Motor neuron (in vitro differentiated cells): ENCODE data around the gene DEFB108B. TPM values are rescaled to one million over a fixed set of nuclear protein-coding genes. Genes with fewer than 3 reads are reported as not detected.

ENCODE experiments used
- total RNA-seq, 8 experiments: library from RNA; unstranded; fragments of 300-600 nt; gene quantifications; 2 replicates each; pipeline versions ENCODE4 v1.2.3 to v1.2.4, GENCODE V29; 2022

The DEFB108B gene
- total RNA-seq, 8 experiments from 2014 or later = not detected

Other genes starting within 250 kb of the DEFB108B start
- gene DEFB131B, start 45.3 kb downstream of the DEFB108B start, total RNA-seq = not detected
- 10 to 100 TPM in 1 of 8 experiments, 1 to 10 TPM in 7; 4.6 to 11.5 (median 7.1) TPM for gene XNDC1N, start 95.4 kb downstream of the DEFB108B start, total RNA-seq
- gene RNF121, start 95.8 kb downstream of the DEFB108B start, total RNA-seq = 10 to 100 TPM; 20.6 to 36.4 (median 31.9) TPM
- 1 to 10 TPM; 3.2 to 7.5 (median 4.7) TPM for gene IL18BP, start 165.7 kb downstream of the DEFB108B start, total RNA-seq
- gene NUMA1, start 247.3 kb downstream of the DEFB108B start, total RNA-seq = 100 to 1,000 TPM in 3 of 8 experiments, 10 to 100 TPM in 5; 76.0 to 217 (median 95.6) TPM
- 10 to 100 TPM in 6 of 8 experiments, 1 to 10 TPM in 2; 3.6 to 39.0 (median 12.6) TPM for gene LRRC51, start 247.7 kb downstream of the DEFB108B start, total RNA-seq